CD14-positive monocyte (primary cell): ENCODE measurements around the gene TRMU. TPM values are rescaled to one million over a fixed set of nuclear protein-coding genes. Genes with fewer than 3 reads are reported as not detected.
A peak's percentile ranks its signal among the peaks of the same experiment; 100 is the strongest.

Source experiments
- DNase-seq, 3 donors: peaks; one replicate each; pipeline ENCODE4 v3.0.0-alpha.2; 2011 to 2022
- H2AFZ ChIP-seq: 2 replicates; pipeline ENCODE4 v1.6.0; 2012; ENCODE audit warnings: mild to moderate bottlenecking, low read depth, low read length, inconsistent platforms; ENCODE audit not compliant: insufficient read depth, poor library complexity, severe bottlenecking
- H3K27ac ChIP-seq, 2 donors: 1 replicate in 1 of 2; 2 replicates in 1 of 2; pipeline ENCODE4 v1.5.1; 2012 to 2013; ENCODE audit warnings: low read length in 2 of 2, control low read depth in 1 of 2, inconsistent platforms in 1 of 2, low read depth in 1 of 2, mild to moderate bottlenecking in 1 of 2
- H3K27me3 ChIP-seq, 2 donors: one replicate each; pipeline versions ENCODE4 v1.6.0 to v1.6.1; 2011 to 2013; ENCODE audit warnings: low read length in 2 of 2; ENCODE audit not compliant: control insufficient read depth in 2 of 2, insufficient read depth in 2 of 2
- H3K36me3 ChIP-seq, 2 donors: replicated peaks in 1 of 2; 1 replicate in 1 of 2; 2 replicates in 1 of 2; pipeline versions ENCODE4 v1.5.1 to v1.6.1; 2012 to 2013; ENCODE audit warnings: low read length in 2 of 2, control low read depth in 1 of 2, inconsistent platforms in 1 of 2, mild to moderate bottlenecking in 1 of 2; ENCODE audit not compliant: insufficient read depth in 2 of 2, control insufficient read depth in 1 of 2
- H3K4me1 ChIP-seq, 2 donors: 1 replicate in 1 of 2; 2 replicates in 1 of 2; pipeline versions ENCODE4 v1.5.1 to v1.6.1; 2012 to 2013; ENCODE audit warnings: low read length in 2 of 2, control low read depth in 1 of 2, inconsistent platforms in 1 of 2, mild to moderate bottlenecking in 1 of 2, moderate library complexity in 1 of 2; ENCODE audit not compliant: insufficient read depth in 2 of 2, control insufficient read depth in 1 of 2
- H3K4me2 ChIP-seq: replicated peaks from 2 replicates; pipeline ENCODE3; 2012; ENCODE audit warnings: low read length, moderate library complexity, mild to moderate bottlenecking; ENCODE audit not compliant: poor library complexity, severe bottlenecking; ENCODE audit errors: extremely low read depth
- H3K4me3 ChIP-seq, 3 experiments: fragments of 200-600 bp in 1 of 3; sonication (generic) in 1 of 3; replicated peaks in 1 of 3; 1 replicate in 2 of 3; 2 replicates in 1 of 3; pipeline ENCODE4 v1.5.1; 2011 to 2013; ENCODE audit warnings: low read length in 3 of 3, mild to moderate bottlenecking in 3 of 3, control low read depth in 2 of 3, low read depth in 2 of 3, inconsistent platforms in 1 of 3, moderate library complexity in 1 of 3
- H3K79me2 ChIP-seq: 2 replicates; pipeline ENCODE4 v1.6.0; 2012; ENCODE audit warnings: mild to moderate bottlenecking, control low read depth, inconsistent platforms, low read length, moderate library complexity; ENCODE audit not compliant: insufficient read depth
- H3K9ac ChIP-seq: 2 replicates; pipeline ENCODE4 v1.6.0; 2017; ENCODE audit warnings: low read length, mild to moderate bottlenecking; ENCODE audit not compliant: insufficient read depth, poor library complexity, severe bottlenecking
- H3K9me3 ChIP-seq, 2 donors: replicated peaks in 1 of 2; 1 replicate in 1 of 2; 2 replicates in 1 of 2; pipeline versions ENCODE4 v1.5.1 to v1.6.1; 2012 to 2013; ENCODE audit warnings: low read length in 2 of 2, control low read depth in 1 of 2; ENCODE audit not compliant: control insufficient read depth in 1 of 2, insufficient read depth in 1 of 2
- H4K20me1 ChIP-seq: 2 replicates; pipeline ENCODE4 v1.6.0; 2012; ENCODE audit warnings: mild to moderate bottlenecking, low read length, control low read depth, moderate library complexity; ENCODE audit not compliant: insufficient read depth
- H3K27ac Mint-ChIP-seq, 7 donors: one replicate each; pipeline ENCODE4 v1.8.0; 2020; ENCODE audit warnings: mild to moderate bottlenecking in 7 of 7, mixed read lengths in 7 of 7, moderate library complexity in 6 of 7, inconsistent platforms in 2 of 7
- H3K27me3 Mint-ChIP-seq, 3 donors: one replicate each; pipeline ENCODE4 v1.8.0; 2021 to 2022; ENCODE audit warnings: low read depth in 3 of 3, mild to moderate bottlenecking in 3 of 3, mixed read lengths in 3 of 3, moderate library complexity in 3 of 3, inconsistent platforms in 1 of 3
- H3K36me3 Mint-ChIP-seq, 2 donors: one replicate each; pipeline ENCODE4 v1.8.0; 2020; ENCODE audit warnings: mixed read lengths in 2 of 2, inconsistent platforms in 1 of 2, mild to moderate bottlenecking in 1 of 2
- H3K4me1 Mint-ChIP-seq: one replicate; pipeline ENCODE4 v1.8.0; 2020; ENCODE audit warnings: mild to moderate bottlenecking, mixed read lengths
- H3K4me3 Mint-ChIP-seq, 2 donors: one replicate each; pipeline ENCODE4 v1.8.0; 2020; ENCODE audit warnings: mild to moderate bottlenecking in 2 of 2, mixed read lengths in 2 of 2, moderate library complexity in 1 of 2
- H3K9me3 Mint-ChIP-seq, 7 donors: one replicate each; pipeline ENCODE4 v1.8.0; 2020 to 2022; ENCODE audit warnings: mixed read lengths in 7 of 7, mild to moderate bottlenecking in 6 of 7, moderate library complexity in 6 of 7, inconsistent platforms in 2 of 7
- WGBS: methylation state at CpG from one replicate; pipeline ENCODE4 v1.1.5; 2013; ENCODE audit warnings: missing lambda C conversion rate; ENCODE audit not compliant: insufficient coverage; 5-methylcytosine and 5-hydroxymethylcytosine counted together
- intact Hi-C, 2 donors: fragments of 100-400 bp; cut with micrococcal nuclease; formaldehyde crosslinking; loops; one replicate each; pipeline versions ENCODE4 v1.15.0 to v1.15.1; 2023
- polyA plus RNA-seq, 3 donors: library from polyadenylated mRNA; depleted of rRNA in 1 of 3; unstranded in 2 of 3; stranded (reverse) in 1 of 3; fragments of 300-500 nt in 2 of 3; fragments of >200 nt in 1 of 3; fragmentation: Illumina TruSeq in 2 of 3; gene quantifications; 1 replicate in 2 of 3; 2 replicates in 1 of 3; pipeline ENCODE4 v1.2.3, GENCODE V29; 2012 to 2021
- TF ChIP-seq, protein P1 (sequence below): fragments of 200-600 bp; IDR thresholded peaks from one replicate; pipeline ENCODE4 v1.8.0; 2022; ENCODE audit warnings: antibody characterized with exemption, mild to moderate bottlenecking

Gene TRMU
- polyA plus RNA-seq, 3 donors: 4.7 to 32.9 (median 5.6) TPM

DNA sequence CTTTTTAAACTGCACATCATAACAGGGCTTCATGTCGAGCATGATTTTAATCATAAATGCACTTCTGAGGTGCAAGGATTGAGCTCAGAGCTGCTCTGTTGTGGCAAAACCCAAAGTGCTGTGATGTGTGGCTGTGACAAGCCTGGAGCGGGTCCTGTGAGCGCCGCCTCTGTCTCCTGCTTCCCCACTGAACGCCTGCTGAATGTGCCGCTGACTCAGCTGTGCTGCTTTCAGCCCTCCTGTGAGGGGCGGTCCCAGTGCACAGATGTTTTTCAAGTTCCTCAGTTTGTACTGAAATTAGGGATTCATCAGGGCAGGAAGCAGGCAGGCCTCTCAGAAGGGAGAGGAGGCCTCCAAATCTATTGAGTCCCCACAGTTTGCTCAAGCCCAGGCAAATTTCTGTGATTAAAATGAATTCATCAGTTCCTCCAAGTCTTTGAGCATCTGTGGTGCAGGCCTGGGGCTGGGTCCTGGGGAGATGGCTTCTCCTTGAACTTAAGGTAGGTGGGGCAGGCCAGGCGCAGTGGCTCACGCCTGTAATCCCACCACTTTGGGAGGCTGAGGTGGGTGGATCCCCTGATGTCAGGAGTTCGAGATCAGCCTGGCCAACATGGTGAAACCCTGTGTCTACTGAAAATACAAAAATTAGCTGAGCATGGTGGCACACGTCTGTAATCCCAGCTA lies 41.8 kb upstream of the TRMU start:
- peak; percentile 26 to 52 (median 29) for DNase-seq
- peaks cover 38 to 49% of the 10 kb centered on the region in 2 donors for H3K4me1 ChIP-seq
- H3K9me3 Mint-ChIP-seq: peaks cover 5 to 11% (median 8%) of the 10 kb centered on the region in 7 donors
- peak overlapping the region in 6 of 7 donors; percentile 41 to 70 (median 58) for H3K27ac Mint-ChIP-seq
- H4K20me1 ChIP-seq: no peaks in the 10 kb centered on the region
- H3K9me3 ChIP-seq: peaks cover 0 to 9% of the 10 kb centered on the region in 2 donors
- H3K27ac ChIP-seq: peak overlapping the region in 1 of 2 donors; percentile 41
- H3K4me3 ChIP-seq: no peak overlapping the region
- intact Hi-C loops: loop anchor here (5.0 to 10.0 kb wide), 3 partner anchors 171 to 299 kb away; no protein-coding TSS in a partner anchor
- no peak overlapping the region for H2AFZ ChIP-seq
- peaks cover 20% of the 10 kb centered on the region for H3K79me2 ChIP-seq
- H3K27me3 ChIP-seq: no peaks in the 10 kb centered on the region
- no peak overlapping the region for H3K9ac ChIP-seq
- no peak overlapping the region for H3K4me2 ChIP-seq
- H3K36me3 Mint-ChIP-seq: peaks cover 26 to 37% of the 10 kb centered on the region in 2 donors
- peaks cover 0 to 1% (median 1%) of the 10 kb centered on the region in 3 donors for H3K27me3 Mint-ChIP-seq
- TF ChIP-seq, protein P1, sequence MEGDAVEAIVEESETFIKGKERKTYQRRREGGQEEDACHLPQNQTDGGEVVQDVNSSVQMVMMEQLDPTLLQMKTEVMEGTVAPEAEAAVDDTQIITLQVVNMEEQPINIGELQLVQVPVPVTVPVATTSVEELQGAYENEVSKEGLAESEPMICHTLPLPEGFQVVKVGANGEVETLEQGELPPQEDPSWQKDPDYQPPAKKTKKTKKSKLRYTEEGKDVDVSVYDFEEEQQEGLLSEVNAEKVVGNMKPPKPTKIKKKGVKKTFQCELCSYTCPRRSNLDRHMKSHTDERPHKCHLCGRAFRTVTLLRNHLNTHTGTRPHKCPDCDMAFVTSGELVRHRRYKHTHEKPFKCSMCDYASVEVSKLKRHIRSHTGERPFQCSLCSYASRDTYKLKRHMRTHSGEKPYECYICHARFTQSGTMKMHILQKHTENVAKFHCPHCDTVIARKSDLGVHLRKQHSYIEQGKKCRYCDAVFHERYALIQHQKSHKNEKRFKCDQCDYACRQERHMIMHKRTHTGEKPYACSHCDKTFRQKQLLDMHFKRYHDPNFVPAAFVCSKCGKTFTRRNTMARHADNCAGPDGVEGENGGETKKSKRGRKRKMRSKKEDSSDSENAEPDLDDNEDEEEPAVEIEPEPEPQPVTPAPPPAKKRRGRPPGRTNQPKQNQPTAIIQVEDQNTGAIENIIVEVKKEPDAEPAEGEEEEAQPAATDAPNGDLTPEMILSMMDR: no peak
- peaks cover 7 to 23% of the 10 kb centered on the region in 2 donors for H3K36me3 ChIP-seq
- peaks cover 48% of the 10 kb centered on the region for H3K4me1 Mint-ChIP-seq
- peak overlapping the region in 1 of 2 donors; percentile 4 for H3K4me3 Mint-ChIP-seq
- 39% methylated on average over 10 of the region's 11 CpGs for WGBS

DNA sequence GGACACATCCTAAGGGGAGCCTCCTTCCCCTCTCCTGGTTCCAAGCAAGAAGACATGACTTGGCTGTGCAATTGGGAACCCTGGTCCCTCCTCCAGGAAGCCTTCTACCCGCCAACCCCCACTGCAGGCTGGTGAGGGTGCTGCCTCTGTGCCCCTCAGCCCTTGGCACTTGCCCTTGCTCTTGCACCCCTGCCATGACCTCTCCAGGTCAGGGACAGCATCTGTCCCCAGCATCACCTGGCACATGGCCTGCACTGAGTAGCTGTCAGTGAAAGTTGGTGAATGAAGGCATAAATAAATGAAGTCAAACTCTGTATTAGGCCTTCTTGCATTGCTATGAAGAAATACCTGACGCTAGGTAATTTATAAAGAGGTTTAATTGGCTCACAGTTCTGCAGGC lies 40.7 kb upstream of the TRMU start:
- Histone ChIP-seq H3K79me2 (peaks cover 29% of the 10 kb centered on the region), H3K36me3 (peaks cover 9 to 31% of the 10 kb centered on the region in 2 donors), H3K4me1 (peaks cover 35 to 47% of the 10 kb centered on the region in 2 donors), H4K20me1 (no peaks in the 10 kb centered on the region), H3K9ac (no peak overlapping the region), H3K4me2 (no peak overlapping the region), H3K27me3 (no peaks in the 10 kb centered on the region), H3K27ac (no peak overlapping the region), H2AFZ (no peak overlapping the region), H3K9me3 (peaks cover 0 to 9% of the 10 kb centered on the region in 2 donors), H3K4me3 (no peak overlapping the region)
- Mint-ChIP-seq H3K9me3 (peaks cover 5 to 11% (median 8%) of the 10 kb centered on the region in 7 donors), H3K27ac (peak overlapping the region in 1 of 7 donors; percentile 6), H3K4me3 (no peak overlapping the region), H3K27me3 (peaks cover 0 to 1% (median 1%) of the 10 kb centered on the region in 3 donors), H3K36me3 (peaks cover 27 to 44% of the 10 kb centered on the region in 2 donors), H3K4me1 (peaks cover 49% of the 10 kb centered on the region)
- TF ChIP-seq, protein P1: no peak
- WGBS: 100% methylated on average over 1 of the region's 2 CpGs
- intact Hi-C loops: loop anchor here (5.0 to 10.0 kb wide), 3 partner anchors 172 to 300 kb away; no protein-coding TSS in a partner anchor
- no peak for DNase-seq
